NCI-H2081 (cell line): ENCODE data around the gene NRG3.

Experiments
- DNase-seq, 2 experiments: peaks; one replicate each; lab custom pipeline; 2025; lab: John Stamatoyannopoulos, UW

NRG3 gene

DNA sequence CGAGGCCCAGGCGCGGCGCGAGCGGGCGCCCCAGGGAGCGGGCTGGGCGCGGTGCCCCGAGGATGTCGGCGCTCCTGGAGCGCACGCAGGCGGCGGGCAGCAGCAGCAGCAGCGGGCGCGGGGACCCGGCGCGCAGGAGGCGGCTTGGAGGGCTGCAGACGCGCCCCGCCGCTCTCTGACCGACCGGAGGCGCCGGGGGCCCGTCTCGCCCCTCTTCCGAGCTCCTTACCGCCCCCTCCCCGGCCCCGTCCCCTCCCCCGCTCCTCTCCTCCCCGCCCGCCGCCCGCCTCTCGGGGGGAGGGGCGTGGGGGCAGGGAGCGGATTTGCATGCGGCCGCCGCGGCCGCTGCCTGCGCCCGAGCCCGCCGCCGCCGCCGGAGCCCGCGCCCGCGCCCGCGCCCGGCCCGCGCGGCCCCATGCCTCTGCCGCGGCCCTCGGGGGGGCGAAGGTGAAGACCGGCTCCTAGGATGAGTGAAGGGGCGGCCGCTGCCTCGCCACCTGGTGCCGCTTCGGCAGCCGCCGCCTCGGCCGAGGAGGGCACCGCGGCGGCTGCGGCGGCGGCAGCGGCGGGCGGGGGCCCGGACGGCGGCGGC lies at the start of gene NRG3:
Gene NRG3 (plus strand): TSS at position 320 of the 592 bp plus-strand sequence.
- DNase-seq, result no peak

DNA sequence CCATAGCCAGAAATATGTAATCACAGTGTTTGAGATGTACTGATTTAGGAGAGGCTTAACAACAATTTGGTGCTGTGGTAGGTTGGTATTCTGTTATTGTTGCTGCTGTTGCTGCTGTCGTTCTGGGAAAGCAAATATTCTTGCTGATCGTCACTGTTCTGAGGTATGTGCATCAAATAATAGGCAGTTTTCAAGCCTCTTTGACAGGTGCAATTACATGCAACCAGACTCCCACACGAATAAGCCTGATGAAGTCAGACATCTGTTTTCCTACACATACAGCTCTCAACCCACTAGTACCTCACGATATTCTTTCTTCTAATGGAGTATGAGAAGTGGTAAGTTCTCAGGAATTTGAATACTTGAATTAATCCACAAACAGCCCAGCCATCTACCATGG lies 46.7 kb upstream of the NRG3 start:
- no peak for DNase-seq

DNA sequence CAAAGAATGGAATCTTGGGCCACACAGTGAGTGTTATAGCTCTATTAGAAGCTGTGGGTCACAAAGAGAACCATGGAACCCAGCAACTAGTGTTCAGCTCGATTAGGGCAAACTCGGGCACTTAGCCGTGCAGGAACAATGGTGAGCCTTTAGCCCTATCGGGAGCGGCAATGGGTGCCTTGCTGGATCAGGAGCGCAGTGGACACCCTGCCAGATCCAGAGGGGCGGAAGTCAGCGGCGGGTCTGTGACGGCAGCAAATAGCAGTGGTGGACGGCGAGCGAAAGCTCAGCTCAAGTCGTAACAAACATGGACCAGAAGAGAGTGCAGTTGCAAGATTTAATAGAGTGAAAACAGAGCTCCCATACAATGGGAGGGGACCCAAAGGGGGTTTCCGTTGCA lies 43.9 kb upstream of the NRG3 start:
- no peak for DNase-seq

DNA sequence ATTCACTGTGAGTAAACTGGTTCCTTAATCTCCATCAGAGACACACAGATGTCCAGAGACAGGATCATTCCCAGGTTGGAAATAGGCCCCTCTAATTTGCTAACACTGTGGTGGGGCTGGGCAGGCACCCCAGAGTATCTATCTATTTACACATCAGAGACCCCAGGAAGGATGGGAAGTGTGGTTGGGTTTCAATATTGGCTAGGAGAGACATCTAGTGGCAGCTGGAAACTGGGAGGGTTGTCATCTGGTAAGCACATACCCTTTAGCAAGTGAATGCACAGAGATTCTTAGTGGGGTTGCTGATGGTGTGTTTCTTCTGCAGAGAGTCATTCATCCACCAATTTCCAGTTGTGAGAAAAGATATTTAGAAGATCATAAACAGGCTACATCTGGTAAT lies 36.0 kb upstream of the NRG3 start:
- DNase-seq, result no peak

DNA sequence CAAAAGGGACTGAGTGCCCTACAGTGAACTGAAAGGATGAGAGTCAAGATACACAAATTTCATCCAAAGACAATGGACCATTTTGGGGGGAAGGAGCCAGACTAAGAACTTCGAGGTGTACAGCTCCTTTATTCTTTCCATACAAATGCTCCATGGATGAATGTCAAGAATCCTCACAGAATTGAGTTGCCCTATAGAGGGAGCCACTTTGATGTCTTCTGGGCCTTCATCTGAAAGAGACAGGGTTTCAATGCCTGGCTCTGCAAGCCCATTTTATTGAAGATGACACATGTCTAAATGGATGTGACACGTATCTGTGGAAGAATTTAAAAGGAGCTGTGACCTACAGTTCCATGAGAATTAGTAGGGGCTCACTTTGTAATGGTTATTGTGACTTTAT lies 32.0 kb upstream of the NRG3 start:
- DNase-seq, result no peak

DNA sequence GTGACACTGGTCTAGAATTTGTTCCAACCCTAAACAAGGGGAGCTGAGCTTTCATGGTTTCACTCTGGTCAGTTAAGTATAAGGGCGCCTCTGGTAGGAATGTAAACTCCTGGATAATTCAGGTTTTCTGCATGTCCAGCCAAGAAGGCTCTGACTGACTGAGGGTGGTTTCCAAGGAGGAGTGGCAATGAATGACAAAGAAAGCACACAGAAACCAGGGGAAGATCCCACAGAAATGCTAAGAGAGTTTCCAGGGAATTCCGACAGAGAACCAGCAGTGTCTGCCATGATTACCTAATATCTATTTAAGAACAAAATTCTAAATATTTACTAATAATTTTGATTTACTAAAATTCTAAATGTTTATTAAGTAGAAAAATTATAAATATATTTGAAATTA lies 27.3 kb upstream of the NRG3 start:
- DNase-seq, result no peak

DNA sequence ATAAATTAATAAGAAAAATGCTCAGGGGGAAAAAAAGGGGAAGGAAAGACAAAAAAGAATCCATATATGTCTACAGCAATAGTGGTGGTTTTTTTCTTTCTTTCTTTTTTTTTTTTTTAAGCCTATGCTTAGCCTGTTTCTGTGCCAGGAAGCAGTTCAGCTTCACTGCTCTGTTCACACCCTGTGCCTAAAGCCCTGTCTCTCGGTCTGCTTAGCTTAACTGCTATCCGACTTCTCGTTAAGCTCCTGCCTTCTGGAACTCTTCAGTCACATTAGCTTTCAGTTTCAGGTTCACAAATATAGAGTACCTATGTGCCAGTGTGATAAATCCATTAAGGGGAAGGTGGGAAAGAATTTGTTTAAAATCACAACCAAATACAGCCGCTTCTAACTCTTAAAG lies 26.5 kb upstream of the NRG3 start:
- DNase-seq, result no peak

DNA sequence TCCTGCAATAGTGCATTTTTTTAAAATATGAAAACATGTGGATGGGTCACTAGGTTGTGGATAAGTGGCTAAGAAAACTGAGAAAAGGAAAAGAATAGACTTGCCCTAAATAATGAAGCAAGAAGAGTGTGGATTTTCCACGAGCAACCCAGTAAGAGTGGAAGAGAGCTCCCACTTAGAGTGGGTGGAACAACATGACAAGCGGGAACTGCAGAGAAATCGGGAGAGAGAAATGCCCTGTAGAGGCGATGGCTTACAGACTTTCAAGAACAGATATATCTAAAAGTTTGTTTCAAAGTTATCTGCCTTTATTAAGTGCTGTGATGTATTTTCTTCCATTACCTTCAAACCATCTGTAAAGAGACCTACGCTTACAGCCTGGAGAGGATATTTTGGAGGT lies 26.1 kb upstream of the NRG3 start:
- DNase-seq, result no peak

DNA sequence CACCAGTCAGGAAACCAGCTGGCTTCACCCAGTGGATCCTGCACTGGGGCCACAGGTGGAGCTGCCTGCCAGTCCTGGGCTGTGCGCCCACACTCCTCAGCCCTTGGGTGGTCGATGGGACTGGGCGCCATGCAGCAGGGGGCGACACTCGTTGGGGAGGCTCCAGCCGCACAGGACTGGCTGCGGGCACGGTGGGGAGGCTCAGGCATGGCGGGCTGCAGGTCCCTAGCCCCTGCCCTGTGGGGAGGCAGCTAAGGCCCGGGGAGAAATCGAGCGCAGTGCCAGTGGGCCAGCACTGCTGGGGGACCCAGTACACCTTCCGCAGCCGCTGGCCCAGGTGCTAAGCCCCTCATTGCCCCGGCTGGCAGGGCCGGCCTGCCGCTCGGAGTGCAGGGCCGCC lies 12.4 kb upstream of the NRG3 start:
- no peak for DNase-seq

DNA sequence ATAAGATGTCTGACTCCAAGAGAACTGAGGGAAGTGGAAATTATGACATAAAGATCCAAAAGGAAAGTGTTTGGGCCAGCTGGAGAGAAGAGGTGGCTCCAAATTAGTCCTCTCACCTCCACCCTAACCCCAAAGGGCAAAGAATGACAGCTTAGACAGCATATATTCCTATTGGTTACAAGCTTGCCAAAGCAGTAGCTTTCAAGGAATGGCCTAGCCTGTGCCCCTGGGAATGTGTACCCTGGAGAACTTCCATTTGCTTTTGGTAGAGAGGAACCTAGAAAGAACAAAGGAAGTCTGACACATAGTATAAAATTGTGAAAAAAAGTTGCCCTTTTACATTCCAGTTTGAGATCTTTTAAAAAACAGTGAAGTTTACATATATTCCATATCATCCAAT lies 11.2 kb upstream of the NRG3 start:
- no peak for DNase-seq

DNA sequence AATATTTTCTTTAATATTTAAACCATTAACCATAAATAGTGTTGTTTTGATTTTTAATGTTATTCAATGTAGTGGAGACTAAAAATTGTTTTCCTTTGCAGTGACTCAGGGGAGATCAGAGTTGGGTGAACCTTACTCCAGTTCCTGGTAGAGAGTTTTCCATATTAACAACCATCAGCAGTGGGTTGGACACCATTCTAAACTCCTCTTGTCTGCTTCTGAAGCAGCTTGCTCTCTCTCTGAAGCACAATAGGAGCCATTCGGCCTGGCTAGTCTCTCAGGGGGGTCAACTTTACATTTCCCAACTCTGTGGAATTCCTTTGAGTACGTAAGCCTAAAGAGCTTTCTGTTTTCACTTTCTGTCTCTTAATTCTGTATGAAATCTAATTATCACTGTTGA lies 9.4 kb upstream of the NRG3 start:
- no peak for DNase-seq

DNA sequence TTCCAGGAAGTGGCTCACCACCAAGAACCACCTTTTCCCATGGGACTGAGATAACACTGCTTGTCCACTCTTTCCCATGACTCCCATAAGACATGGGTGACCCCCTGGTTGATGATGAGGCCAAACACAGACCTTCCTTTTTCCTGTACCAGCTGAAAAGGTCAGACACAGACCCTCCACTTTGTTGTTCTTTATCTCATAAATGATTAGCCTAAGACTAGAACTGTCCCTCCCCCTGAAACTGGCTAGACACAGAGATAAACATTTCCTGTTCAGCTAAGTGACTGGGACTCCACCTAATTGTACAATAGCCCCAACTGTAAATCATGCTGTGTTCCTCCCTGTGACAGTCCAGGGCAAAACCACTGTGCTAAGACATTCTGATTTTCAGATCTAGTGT lies 8.2 kb upstream of the NRG3 start:
- DNase-seq, result no peak

DNA sequence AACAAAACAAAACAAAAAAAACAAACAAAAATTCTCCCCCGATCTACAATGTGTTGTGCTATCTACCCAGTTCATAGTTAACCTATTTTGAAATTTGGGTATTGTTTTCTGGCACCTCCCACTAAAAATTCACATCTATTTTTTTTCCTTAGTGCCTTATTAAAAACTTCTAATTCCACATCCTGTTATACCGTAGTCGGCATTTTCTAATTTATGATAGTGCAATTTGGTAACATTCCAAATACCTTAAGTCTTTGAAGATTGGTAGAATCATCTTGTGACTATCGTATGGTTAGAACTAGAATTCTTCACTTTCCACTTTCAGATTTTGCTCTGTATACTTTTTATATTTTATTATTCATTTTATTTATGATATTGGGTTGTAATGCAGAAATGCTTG lies 4.5 kb upstream of the NRG3 start:
- no peak for DNase-seq

DNA sequence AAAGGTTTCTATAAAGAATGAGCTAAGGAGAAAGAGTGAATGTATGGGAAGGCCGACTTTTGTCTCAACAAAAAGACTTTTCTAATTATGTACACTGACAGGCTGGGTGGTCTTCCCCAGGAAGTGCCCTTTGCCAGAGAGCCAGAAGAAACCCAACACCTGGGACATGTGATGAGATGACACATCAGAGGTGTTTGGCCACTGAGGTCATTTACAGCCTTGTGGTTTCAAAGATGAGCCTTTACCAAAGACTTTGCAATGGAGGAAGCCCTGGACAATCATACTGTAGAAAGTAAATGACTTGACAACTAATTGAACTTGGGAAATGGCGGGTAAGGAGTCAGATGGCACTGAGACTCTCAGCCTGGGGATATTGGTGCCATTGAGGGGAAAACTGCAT lies 3.4 kb upstream of the NRG3 start:
- no peak for DNase-seq

DNA sequence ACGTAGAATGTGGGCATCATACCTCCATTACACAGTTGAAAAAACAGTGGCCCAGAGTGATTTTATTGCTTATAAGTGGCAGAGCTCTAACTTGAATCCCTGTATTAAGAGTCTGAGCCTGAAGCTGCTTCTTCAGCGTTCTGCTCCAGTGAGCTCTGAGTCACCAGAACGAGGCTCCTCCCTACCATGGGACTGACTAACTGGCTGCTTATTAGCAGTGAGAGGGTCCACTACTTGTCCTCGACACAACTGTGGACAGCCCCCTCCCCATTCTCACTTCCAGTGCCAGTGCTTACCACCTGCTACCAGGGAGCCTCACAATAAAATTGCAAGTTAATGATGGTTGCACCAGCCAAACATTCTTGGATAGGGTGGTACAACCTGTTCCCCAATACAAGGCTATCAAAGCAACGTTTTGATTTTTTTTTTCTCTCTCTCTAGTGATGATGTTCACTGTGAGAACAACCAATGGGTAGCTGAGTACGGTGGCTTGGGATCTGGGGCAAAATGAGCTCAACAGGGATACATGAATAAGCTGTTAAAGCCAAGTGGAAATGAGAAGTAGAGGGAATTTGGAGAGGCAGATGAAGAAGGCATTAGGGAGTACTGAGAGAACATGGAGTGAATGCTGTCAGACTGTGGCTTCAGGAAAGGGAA lies 2.7 kb upstream of the NRG3 start:
- DNase-seq, result no peak

DNA sequence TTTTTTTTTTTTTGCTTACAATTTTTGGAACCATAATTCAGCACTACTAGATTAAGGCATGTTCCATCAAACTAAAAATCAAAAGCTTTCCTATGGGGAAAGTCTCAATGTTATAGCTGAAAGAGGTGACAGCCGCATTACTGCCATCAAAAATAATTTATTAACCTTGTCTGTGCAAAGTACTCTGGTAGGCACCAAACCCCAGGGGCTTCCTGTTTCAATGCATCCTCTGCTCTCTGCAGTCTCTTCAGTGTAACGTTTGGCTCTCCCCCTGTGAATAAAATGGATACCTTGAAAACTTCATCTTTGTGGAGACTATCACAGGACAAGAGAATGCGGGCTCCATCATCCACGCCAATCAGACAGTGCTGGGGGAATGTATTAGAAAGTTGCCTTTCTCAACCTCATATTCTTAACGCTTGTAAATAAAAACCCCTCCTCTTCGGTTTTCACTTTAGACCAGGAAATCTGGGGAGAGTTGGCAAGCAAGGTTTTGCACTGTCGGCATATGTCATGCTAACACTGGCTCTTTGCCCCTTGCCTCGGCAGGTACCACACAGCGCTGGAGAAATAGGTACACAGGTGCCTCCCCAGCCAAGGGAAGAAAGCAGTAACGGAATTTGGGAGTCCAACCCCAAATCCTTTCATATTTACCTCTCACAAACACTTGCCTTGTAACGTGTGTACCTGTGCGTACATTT lies 1.6 kb upstream of the NRG3 start:
- no peak for DNase-seq

DNA sequence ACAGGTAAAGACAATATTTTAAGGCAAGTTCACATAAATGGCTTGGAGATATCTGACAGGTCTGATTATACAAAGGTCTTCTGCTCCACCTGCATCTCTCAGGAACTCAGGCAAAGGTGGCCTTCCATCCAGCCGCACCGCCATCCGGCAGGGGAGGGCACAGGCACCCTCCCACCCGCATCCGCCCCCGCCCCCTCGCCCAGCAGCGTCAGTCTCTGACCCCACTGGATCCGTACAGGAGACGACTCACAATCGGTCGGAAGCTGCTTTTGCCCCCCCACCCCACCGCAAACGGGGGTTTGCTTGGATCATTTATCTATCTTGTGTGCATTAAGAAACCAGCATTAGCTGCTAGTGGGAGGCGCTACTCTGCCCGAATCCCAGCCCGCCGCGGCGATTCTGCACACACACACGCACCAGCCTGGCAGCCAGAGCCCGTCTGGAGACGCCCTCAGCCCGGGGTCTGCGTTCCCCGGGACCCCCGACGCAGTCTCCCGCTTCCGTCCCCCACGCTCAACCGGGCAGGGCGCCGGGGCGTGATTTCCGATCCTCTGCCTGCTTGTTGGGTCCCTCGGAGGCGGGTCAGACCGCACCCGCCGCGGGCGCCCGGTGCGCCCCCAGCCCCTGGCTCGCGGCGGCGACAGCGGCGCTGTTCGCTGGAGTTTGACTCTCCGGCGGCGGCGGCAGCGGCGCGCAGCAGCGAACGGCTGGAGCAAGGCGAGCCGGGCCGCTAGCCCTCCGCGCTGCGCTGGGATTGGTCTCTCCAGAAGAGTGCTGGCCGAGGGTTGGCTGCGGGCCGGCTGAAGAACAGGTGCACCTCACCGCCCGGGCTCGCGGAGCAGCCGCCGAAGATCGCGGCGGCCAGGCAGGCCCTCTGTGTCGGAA lies 820 bp upstream of the NRG3 start:
- DNase-seq, result peak; percentile 15 to 31

DNA sequence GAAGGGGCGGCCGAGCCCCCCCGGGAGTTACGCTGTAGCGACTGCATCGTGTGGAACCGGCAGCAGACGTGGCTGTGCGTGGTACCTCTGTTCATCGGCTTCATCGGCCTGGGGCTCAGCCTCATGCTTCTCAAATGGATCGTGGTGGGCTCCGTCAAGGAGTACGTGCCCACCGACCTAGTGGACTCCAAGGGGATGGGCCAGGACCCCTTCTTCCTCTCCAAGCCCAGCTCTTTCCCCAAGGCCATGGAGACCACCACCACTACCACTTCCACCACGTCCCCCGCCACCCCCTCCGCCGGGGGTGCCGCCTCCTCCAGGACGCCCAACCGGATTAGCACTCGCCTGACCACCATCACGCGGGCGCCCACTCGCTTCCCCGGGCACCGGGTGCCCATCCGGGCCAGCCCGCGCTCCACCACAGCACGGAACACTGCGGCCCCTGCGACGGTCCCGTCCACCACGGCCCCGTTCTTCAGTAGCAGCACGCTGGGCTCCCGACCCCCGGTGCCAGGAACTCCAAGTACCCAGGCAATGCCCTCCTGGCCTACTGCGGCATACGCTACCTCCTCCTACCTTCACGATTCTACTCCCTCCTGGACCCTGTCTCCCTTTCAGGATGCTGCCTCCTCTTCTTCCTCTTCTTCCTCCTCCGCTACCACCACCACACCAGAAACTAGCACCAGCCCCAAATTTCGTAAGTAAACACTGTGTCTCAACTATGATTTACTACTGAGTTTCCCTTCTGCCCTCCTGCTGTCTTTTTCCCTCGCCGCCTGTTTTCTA lies 666 bp downstream of the NRG3 start:
- DNase-seq, result no peak

DNA sequence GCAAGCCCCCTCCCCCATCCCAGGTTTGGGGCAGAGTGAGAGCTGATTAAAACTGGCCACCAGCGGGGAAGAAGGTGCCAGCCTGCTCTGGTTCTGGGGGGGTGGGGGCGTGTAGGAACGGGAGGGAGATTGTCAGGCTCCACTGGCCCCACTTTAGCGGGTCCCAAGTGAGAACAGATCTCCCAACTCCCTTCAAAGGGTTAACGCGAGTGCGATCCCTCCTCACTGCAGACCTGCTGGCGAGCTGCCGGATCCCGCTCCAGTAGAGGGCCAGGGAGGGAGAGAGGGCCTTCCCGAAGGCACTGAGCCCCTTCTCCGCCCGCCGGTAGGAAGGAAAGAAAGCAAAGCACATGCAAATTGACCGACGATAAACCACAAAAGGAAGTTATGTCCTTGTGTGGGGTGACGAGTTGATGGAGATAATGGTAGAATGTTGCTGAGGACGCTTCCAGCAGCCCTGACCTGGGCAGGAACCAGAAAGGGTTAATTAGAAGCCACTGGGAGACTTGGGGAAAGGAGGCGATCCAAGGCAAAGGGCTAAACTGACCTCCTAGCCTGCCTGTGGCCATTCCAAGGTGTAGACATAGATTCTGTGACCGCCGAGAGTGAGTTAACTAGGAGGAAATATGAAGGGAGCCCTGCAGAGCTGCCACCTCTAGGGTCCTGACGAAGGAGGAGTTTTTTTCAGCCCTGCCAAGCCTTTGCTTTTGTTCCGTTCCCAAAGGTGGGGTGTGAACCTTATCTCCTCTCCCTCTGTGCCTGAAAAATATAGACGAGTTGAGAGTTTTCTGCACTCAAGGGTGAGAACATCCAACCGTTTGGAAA lies 1.5 kb downstream of the NRG3 start:
- DNase-seq, result no peak

DNA sequence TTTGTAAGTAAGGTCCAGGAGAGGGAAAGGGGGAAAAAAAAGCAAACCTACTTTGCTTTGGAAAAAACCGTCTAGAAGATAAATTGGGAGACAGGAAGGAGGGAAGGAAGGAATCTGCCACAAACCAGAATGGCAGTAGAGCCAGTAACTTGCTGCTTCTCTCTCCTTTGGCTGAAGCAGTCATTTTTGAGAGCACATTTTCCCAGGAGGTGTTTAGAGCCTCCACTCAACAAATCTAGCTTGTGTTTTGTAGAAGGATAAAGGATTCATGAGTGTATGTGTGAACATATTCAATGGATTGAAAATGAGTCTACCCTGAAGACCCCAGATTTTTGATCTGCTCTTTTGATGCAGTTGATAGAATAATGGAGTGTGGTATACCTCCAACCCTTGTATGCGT lies 2.6 kb downstream of the NRG3 start:
- no peak for DNase-seq

DNA sequence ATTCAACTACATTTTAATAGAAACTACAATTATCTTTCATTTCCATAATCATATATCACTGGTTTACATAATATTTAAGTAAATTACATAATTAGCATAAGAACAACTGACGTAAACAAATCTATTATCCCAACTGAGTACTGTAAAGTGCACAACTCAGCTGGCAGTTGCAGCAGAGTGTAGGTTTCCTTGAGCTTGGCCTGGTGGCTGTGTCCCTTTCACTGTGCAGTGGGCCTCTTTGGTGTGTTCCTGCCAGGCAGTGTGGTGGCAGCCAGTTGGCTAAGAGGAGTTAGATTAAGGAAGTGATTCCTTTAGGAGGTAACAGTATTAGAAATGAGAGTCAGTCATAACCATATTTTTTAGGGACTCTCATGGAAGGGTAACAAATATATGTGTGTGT lies 7.0 kb downstream of the NRG3 start:
- no peak for DNase-seq
